ENCODE measurements around the gene MRPS18C. TPM values are rescaled to one million over a fixed set of nuclear protein-coding genes. Genes with fewer than 3 reads are reported as not detected.

The MRPS18C gene
- total RNA-seq, 4 donors from 2014 or later: 14.9 to 48.5 (median 20.3) TPM

- no peaks in the 10 kb centered on the region for H3K4me1 ChIP-seq
- H3K36me3 ChIP-seq: peaks cover 8 to 97% of the 10 kb centered on the region in 2 donors
These were observed 15.0 kb upstream of the MRPS18C start for GRCh38 chr4:83440899-83441298.

GRCh38 chr4:83449009-83449408 is 6.8 kb upstream of the MRPS18C start:
- 77 to 83% methylated on average over 2 of the region's 2 CpGs for WGBS, 2 donors (ENCODE audit: low coverage in 1 of 2)
- ATAC-seq: no peak
- peaks cover 0 to 12% (median 4%) of the 10 kb centered on the region in 3 donors for H3K4me1 ChIP-seq
- peaks cover 4 to 49% of the 10 kb centered on the region in 2 donors for H3K36me3 ChIP-seq
- H3K4me3 ChIP-seq: no peak overlapping the region
- H3K9me3 ChIP-seq: no peaks in the 10 kb centered on the region
- H3K27ac ChIP-seq: no peak overlapping the region
- no peaks in the 10 kb centered on the region for H3K27me3 ChIP-seq
- TF ChIP-seq EP300 (IDR thresholded peaks at IDR 0.05) (no peak), POLR2A (IDR thresholded peaks at IDR 0.05) (no peak), POLR2AphosphoS5 (IDR thresholded peaks at IDR 0.05) (no peak), CTCF (IDR thresholded peaks at IDR 0.05) (no peak)

More at GRCh38 chr4:83440899-83441298, 15.0 kb upstream of the MRPS18C start:
- H3K4me3 ChIP-seq: no peak overlapping the region
- no peaks in the 10 kb centered on the region for H3K27me3 ChIP-seq
- TF ChIP-seq POLR2A (IDR thresholded peaks at IDR 0.05): no peak
- TF ChIP-seq EP300 (IDR thresholded peaks at IDR 0.05): no peak
- no peak for TF ChIP-seq CTCF (IDR thresholded peaks at IDR 0.05)
- no peak for TF ChIP-seq POLR2AphosphoS5 (IDR thresholded peaks at IDR 0.05)
- 77 to 79% methylated on average over 3 of the region's 3 CpGs for WGBS, 2 donors (ENCODE audit: low coverage in 1 of 2)
- no peak overlapping the region for H3K27ac ChIP-seq
- H3K9me3 ChIP-seq: no peaks in the 10 kb centered on the region
- ATAC-seq: no peak

GRCh38 chr4:83454686-83455085 is 1.2 kb upstream of the MRPS18C start:
- Histone ChIP-seq H3K36me3 (peaks cover 0 to 54% of the 10 kb centered on the region in 2 donors), H3K27me3 (no peaks in the 10 kb centered on the region), H3K4me1 (peaks cover 9 to 44% (median 14%) of the 10 kb centered on the region in 3 donors), H3K27ac (peak overlapping the region; percentile 94 to 100 (median 98)), H3K9me3 (no peaks in the 10 kb centered on the region), H3K4me3 (peak overlapping the region; percentile 75 to 99)
- no peak for TF ChIP-seq EP300 (IDR thresholded peaks at IDR 0.05)
- no peak for TF ChIP-seq CTCF (IDR thresholded peaks at IDR 0.05)
- no peak for TF ChIP-seq POLR2AphosphoS5 (IDR thresholded peaks at IDR 0.05)
- TF ChIP-seq POLR2A (IDR thresholded peaks at IDR 0.05): no peak
- 0 to 10% methylated on average over 2 to 3 of the region's 6 CpGs for WGBS, 2 donors (ENCODE audit: low coverage in 1 of 2)
- ATAC-seq: no peak

- Histone ChIP-seq H3K36me3 (peaks cover 0 to 62% of the 10 kb centered on the region in 2 donors), H3K27me3 (no peaks in the 10 kb centered on the region), H3K4me3 (peak overlapping the region; percentile 75 to 99), H3K9me3 (no peaks in the 10 kb centered on the region), H3K4me1 (peaks cover 9 to 44% (median 14%) of the 10 kb centered on the region in 3 donors), H3K27ac (peak overlapping the region; percentile 94 to 100 (median 98))
- WGBS, 2 donors (ENCODE audit: low coverage in 1 of 2): 0% methylated on average over 1 to 7 of the region's 7 CpGs
- no peak for ATAC-seq
- no peak for TF ChIP-seq POLR2AphosphoS5 (IDR thresholded peaks at IDR 0.05)
- no peak for TF ChIP-seq EP300 (IDR thresholded peaks at IDR 0.05)
- no peak for TF ChIP-seq CTCF (IDR thresholded peaks at IDR 0.05)
- no peak for TF ChIP-seq POLR2A (IDR thresholded peaks at IDR 0.05)
These were observed 285 bp downstream of the MRPS18C start for GRCh38 chr4:83456184-83456501.

- Histone ChIP-seq H3K36me3 (peaks cover 0 to 55% of the 10 kb centered on the region in 2 donors), H3K9me3 (no peaks in the 10 kb centered on the region), H3K27ac (no peak overlapping the region), H3K27me3 (no peaks in the 10 kb centered on the region), H3K4me3 (no peak overlapping the region), H3K4me1 (no peaks in the 10 kb centered on the region)
- WGBS, 2 donors (ENCODE audit: low coverage in 1 of 2): 94% methylated on average over 3 of the region's 4 CpGs
- TF ChIP-seq POLR2AphosphoS5 (IDR thresholded peaks at IDR 0.05) (no peak), POLR2A (IDR thresholded peaks at IDR 0.05) (no peak), CTCF (IDR thresholded peaks at IDR 0.05) (no peak), EP300 (IDR thresholded peaks at IDR 0.05) (no peak)
- ATAC-seq: no peak
These were observed 17.6 kb downstream of the MRPS18C start for GRCh38 chr4:83473423-83473822.
